Mesenchymal stem cell (in vitro differentiated cells and primary cell): ENCODE results near the gene AMZ1. TPM values are rescaled to one million over a fixed set of nuclear protein-coding genes. Genes with fewer than 3 reads are reported as not detected.

Source experiments
- DNase-seq: peaks from one replicate; pipeline ENCODE4 v3.0.0-alpha.2; 2013
- H2AFZ ChIP-seq: one replicate; pipeline ENCODE4 v1.6.1; 2013; ENCODE audit warnings: low read depth, mild to moderate bottlenecking, control low read depth, inconsistent platforms, low read length, moderate library complexity
- H2AK5ac ChIP-seq: 2 replicates; pipeline ENCODE4 v1.6.1; 2013; ENCODE audit warnings: low read length, moderate library complexity, mild to moderate bottlenecking, inconsistent platforms; ENCODE audit not compliant: severe bottlenecking
- H2BK120ac ChIP-seq: one replicate; pipeline ENCODE4 v1.6.1; 2013; ENCODE audit warnings: low read depth, mild to moderate bottlenecking, inconsistent platforms, low read length, moderate library complexity
- H2BK12ac ChIP-seq, 2 experiments: one replicate each; pipeline ENCODE4 v1.6.1; 2013; ENCODE audit warnings: inconsistent platforms in 2 of 2, low read length in 2 of 2, mild to moderate bottlenecking in 2 of 2, moderate library complexity in 2 of 2, control low read depth in 1 of 2
- H2BK15ac ChIP-seq: one replicate; pipeline ENCODE4 v1.6.1; 2013; ENCODE audit warnings: mild to moderate bottlenecking, low read depth, inconsistent platforms; ENCODE audit not compliant: poor library complexity, severe bottlenecking
- H2BK5ac ChIP-seq: 2 replicates; pipeline ENCODE4 v1.6.1; 2013; ENCODE audit warnings: low read depth, mild to moderate bottlenecking, low read length, control low read depth, inconsistent platforms; ENCODE audit not compliant: poor library complexity, severe bottlenecking
- H3K14ac ChIP-seq, 2 experiments: one replicate each; pipeline ENCODE4 v1.6.1; 2013; ENCODE audit warnings: inconsistent platforms in 2 of 2, low read length in 2 of 2, control low read depth in 1 of 2, mild to moderate bottlenecking in 1 of 2, moderate library complexity in 1 of 2
- H3K18ac ChIP-seq, 2 experiments: one replicate each; pipeline ENCODE4 v1.6.1; 2013; ENCODE audit warnings: inconsistent platforms in 2 of 2, low read length in 2 of 2, control low read depth in 1 of 2, low read depth in 1 of 2, mild to moderate bottlenecking in 1 of 2
- H3K23ac ChIP-seq, 2 experiments: one replicate each; pipeline ENCODE4 v1.6.1; 2013; ENCODE audit warnings: inconsistent platforms in 2 of 2, low read length in 2 of 2, mild to moderate bottlenecking in 2 of 2, moderate library complexity in 2 of 2, control low read depth in 1 of 2
- H3K27ac ChIP-seq: 2 replicates; pipeline ENCODE4 v1.5.1; 2013; ENCODE audit warnings: mild to moderate bottlenecking, moderate library complexity, low read length, control low read depth, inconsistent platforms; ENCODE audit not compliant: poor library complexity, severe bottlenecking
- H3K27me3 ChIP-seq, 2 experiments: 2 replicates each; pipeline versions ENCODE4 v1.6.1 to v1.7.0; 2013; ENCODE audit warnings: low read length in 2 of 2, mild to moderate bottlenecking in 2 of 2, moderate library complexity in 2 of 2, control low read depth in 1 of 2, inconsistent platforms in 1 of 2; ENCODE audit not compliant: control insufficient read depth in 1 of 2, insufficient read depth in 1 of 2
- H3K36me3 ChIP-seq, 2 experiments: 2 replicates each; pipeline versions ENCODE4 v1.6.1 to v1.7.0; 2013; ENCODE audit warnings: low read length in 2 of 2, control low read depth in 1 of 2, inconsistent platforms in 1 of 2, low read depth in 1 of 2, mild to moderate bottlenecking in 1 of 2; ENCODE audit not compliant: insufficient read depth in 2 of 2, control insufficient read depth in 1 of 2
- H3K4ac ChIP-seq, 2 experiments: one replicate each; pipeline ENCODE4 v1.6.1; 2013; ENCODE audit warnings: inconsistent platforms in 2 of 2, low read length in 2 of 2, mild to moderate bottlenecking in 2 of 2, moderate library complexity in 2 of 2, control low read depth in 1 of 2, low read depth in 1 of 2
- H3K4me1 ChIP-seq: 2 replicates; pipeline ENCODE4 v1.6.1; 2013; ENCODE audit warnings: low read depth, low read length, control low read depth; ENCODE audit not compliant: control insufficient read depth, insufficient read depth
- H3K4me2 ChIP-seq: 2 replicates; pipeline ENCODE4 v1.6.1; 2013; ENCODE audit warnings: low read length, mild to moderate bottlenecking, inconsistent platforms; ENCODE audit not compliant: poor library complexity, severe bottlenecking
- H3K4me3 ChIP-seq, 2 experiments: 2 replicates each; pipeline versions ENCODE4 v1.5.1 to v1.7.0; 2013; ENCODE audit warnings: low read length in 2 of 2, mild to moderate bottlenecking in 2 of 2, control low read depth in 1 of 2, low read depth in 1 of 2; ENCODE audit not compliant: insufficient read depth in 1 of 2
- H3K79me1 ChIP-seq: replicated peaks from 2 replicates; pipeline ENCODE4 v1.6.1; 2013; ENCODE audit warnings: mild to moderate bottlenecking, control low read depth, low read length, inconsistent platforms; ENCODE audit not compliant: poor library complexity, severe bottlenecking
- H3K9ac ChIP-seq: 2 replicates; pipeline ENCODE4 v1.7.0; 2013; ENCODE audit warnings: mild to moderate bottlenecking, low read length, moderate library complexity
- H3K9me3 ChIP-seq: 2 replicates; pipeline ENCODE4 v1.7.0; 2013; ENCODE audit warnings: mild to moderate bottlenecking, low read length; ENCODE audit not compliant: control insufficient read depth
- H4K8ac ChIP-seq: one replicate; pipeline ENCODE4 v1.6.1; 2013; ENCODE audit warnings: inconsistent platforms, mild to moderate bottlenecking, low read length, moderate library complexity
- H4K91ac ChIP-seq: one replicate; pipeline ENCODE4 v1.6.1; 2013; ENCODE audit warnings: mild to moderate bottlenecking, low read length, inconsistent platforms
- WGBS: methylation state at CpG from one replicate; pipeline ENCODE4 v1.1.7; 2013; ENCODE audit warnings: mixed read lengths; 5-methylcytosine and 5-hydroxymethylcytosine counted together
- polyA plus RNA-seq, 2 experiments: library from polyadenylated mRNA; stranded (reverse); fragments of 200-250 nt; gene quantifications; one replicate each; pipeline ENCODE4 v1.2.3, GENCODE V29; 2013

AMZ1 gene, protein sequence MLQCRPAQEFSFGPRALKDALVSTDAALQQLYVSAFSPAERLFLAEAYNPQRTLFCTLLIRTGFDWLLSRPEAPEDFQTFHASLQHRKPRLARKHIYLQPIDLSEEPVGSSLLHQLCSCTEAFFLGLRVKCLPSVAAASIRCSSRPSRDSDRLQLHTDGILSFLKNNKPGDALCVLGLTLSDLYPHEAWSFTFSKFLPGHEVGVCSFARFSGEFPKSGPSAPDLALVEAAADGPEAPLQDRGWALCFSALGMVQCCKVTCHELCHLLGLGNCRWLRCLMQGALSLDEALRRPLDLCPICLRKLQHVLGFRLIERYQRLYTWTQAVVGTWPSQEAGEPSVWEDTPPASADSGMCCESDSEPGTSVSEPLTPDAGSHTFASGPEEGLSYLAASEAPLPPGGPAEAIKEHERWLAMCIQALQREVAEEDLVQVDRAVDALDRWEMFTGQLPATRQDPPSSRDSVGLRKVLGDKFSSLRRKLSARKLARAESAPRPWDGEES
- 0.06 TPM for polyA plus RNA-seq (2013, experiment 1 of 2)
- polyA plus RNA-seq (2013, experiment 2 of 2), result 0.07 TPM

DNA sequence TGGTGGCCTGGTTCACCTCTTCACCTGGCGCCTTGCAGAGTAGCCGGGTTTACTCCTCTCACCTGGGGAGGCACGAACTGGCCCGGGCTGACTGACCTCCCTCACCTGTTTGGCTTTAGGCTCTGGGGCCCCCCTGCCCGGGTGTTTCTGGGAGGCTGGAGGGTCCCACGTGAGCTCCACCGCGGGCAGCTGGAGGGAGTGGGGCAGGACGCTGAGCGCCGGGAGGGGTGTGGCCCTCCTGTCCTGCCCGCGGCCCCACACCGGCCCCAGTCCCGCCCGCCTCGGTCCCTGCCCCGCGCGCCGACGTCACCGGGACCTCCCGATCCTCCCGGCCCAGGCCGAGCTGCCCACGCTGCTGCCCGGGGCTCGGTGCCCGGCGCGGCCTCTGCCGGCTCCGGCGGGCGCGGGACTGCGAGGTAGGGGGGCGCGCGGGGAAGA is at the start of gene AMZ1:
AMZ1 (plus strand) TSS at position 322 of the 438 bp plus-strand sequence. CDS start 12,250 bp downstream, outside the sequence.
- peak within 1 kb of the TSS; percentile 64 for H4K91ac ChIP-seq
- no peak within 1 kb of the TSS for H3K18ac ChIP-seq
- H3K27me3 ChIP-seq, result peaks cover 24 to 38% of the 10 kb centered on the region in 2 experiments
- H2AK5ac ChIP-seq, result no peak within 1 kb of the TSS
- no peak for DNase-seq
- H3K14ac ChIP-seq, result no peak within 1 kb of the TSS
- no peaks in the 10 kb centered on the region for H3K36me3 ChIP-seq
- H2BK120ac ChIP-seq, result no peak within 1 kb of the TSS
- H2AFZ ChIP-seq, result no peak within 1 kb of the TSS
- peak within 1 kb of the TSS; percentile 24 for H2BK5ac ChIP-seq
- H4K8ac ChIP-seq, result peak within 1 kb of the TSS; percentile 47
- H3K4me1 ChIP-seq, result peaks cover 34% of the 10 kb centered on the region
- H2BK15ac ChIP-seq, result peak within 1 kb of the TSS; percentile 13
- WGBS, result 11% methylated on average over 29 of the region's 41 CpGs
- no peaks in the 10 kb centered on the region for H3K9me3 ChIP-seq
- peak within 1 kb of the TSS; percentile 59 for H3K9ac ChIP-seq
- peak within 1 kb of the TSS; percentile 8 for H3K27ac ChIP-seq
- peak within 1 kb of the TSS; percentile 69 for H3K4me2 ChIP-seq
- peak within 1 kb of the TSS; percentile 46 to 51 for H3K4me3 ChIP-seq
- H3K23ac ChIP-seq, result peak within 1 kb of the TSS in 1 of 2 experiments; percentile 93
- H3K79me1 ChIP-seq, result no peaks in the 10 kb centered on the region
- no peak within 1 kb of the TSS for H3K4ac ChIP-seq
- no peak within 1 kb of the TSS for H2BK12ac ChIP-seq

DNA sequence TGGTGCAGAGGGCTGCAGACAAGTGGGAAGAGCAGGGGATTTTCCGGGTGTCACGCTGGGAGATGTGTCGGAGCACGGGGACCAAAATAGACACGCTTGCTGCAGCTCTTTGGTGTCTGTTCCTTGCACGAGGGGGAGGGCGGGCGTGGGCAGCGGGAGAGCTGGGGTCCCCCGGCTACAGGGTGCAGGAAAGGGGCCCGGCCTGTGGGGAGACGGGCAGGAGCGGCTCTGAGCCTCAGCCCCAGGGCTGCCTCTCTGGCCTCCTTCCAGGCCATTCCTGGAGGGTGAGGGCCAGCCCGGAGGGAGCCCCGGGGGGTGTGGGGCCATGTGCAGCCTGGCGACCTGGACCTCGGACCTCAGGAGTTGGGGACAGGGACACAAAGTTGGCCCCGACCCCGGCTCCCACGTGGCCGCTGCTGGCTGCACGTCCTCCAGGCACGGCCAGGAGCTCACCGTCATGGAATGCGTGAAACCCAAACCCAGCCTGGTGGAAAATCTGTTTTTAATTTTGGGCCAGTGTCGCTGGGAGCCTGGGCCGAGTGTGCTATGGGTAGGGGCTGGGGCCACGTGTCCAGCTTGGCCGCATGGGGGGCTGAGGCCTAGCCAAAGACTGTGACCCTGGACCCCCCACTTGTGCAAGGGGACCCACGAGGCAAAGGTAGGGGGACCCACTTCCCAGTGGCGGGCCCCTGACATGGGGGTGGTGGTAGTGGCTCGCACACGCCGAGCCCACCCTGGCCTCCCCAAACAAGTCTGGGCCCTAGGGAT is 49.6 kb upstream of the AMZ1 start:
- Histone ChIP-seq H2BK12ac (peak overlapping the region in 1 of 2 experiments; percentile 37), H3K9me3 (no peaks in the 10 kb centered on the region), H3K27me3 (no peaks in the 10 kb centered on the region), H3K79me1 (no peaks in the 10 kb centered on the region), H2BK5ac (peak overlapping the region; percentile 79), H2AFZ (no peak overlapping the region), H3K27ac (peak overlapping the region; percentile 99), H3K18ac (peak overlapping the region in 1 of 2 experiments; percentile 21), H3K4me2 (peak overlapping the region; percentile 40), H3K14ac (no peak overlapping the region), H3K4me1 (peaks cover 84% of the 10 kb centered on the region), H3K9ac (peak overlapping the region; percentile 61), H2BK15ac (no peak overlapping the region), H3K23ac (no peak overlapping the region), H2AK5ac (peak overlapping the region; percentile 92), H3K36me3 (peaks cover 4 to 59% of the 10 kb centered on the region in 2 experiments), H4K8ac (no peak overlapping the region), H3K4me3 (peak overlapping the region in 1 of 2 experiments; percentile 41), H2BK120ac (no peak overlapping the region), H3K4ac (peak overlapping the region in 1 of 2 experiments; percentile 2), H4K91ac (no peak overlapping the region)
- 89% methylated on average over 34 of the region's 34 CpGs for WGBS
- peak; percentile 38 for DNase-seq

DNA sequence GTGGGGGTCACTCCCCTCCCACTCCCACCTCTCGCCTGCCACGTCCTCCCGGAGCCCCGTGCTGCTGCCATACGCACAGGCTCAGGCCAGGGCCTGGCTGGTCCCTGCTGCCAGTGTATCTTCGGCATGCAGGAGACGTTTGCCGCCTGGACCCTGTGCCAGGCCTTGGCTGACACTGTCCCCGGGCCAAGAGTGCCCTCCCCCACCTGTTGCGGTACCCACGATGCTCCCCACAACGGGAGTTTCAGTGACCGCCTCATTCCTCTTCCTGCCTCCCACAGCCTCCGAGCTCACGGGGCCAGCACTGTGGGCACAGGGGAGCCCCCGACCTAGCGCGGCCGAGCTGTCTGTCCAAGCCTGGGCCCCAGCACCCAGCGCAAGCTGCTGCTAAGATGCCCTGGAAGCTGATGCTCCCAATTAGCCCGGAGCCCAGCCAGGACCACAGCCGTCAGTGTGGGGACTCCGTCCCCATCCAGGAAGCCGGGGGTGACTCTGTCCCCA is 48.8 kb upstream of the AMZ1 start:
- Histone ChIP-seq H3K9me3 (no peaks in the 10 kb centered on the region), H3K4me2 (no peak overlapping the region), H3K27ac (peak overlapping the region; percentile 99), H2BK120ac (no peak overlapping the region), H2AFZ (no peak overlapping the region), H3K9ac (peak overlapping the region; percentile 61), H2AK5ac (peak overlapping the region; percentile 92), H2BK12ac (no peak overlapping the region), H3K18ac (peak overlapping the region in 1 of 2 experiments; percentile 9), H3K79me1 (no peaks in the 10 kb centered on the region), H3K4me3 (no peak overlapping the region), H3K4ac (no peak overlapping the region), H4K8ac (no peak overlapping the region), H2BK15ac (no peak overlapping the region), H3K36me3 (peaks cover 4 to 66% of the 10 kb centered on the region in 2 experiments), H3K27me3 (no peaks in the 10 kb centered on the region), H3K23ac (no peak overlapping the region), H3K4me1 (peaks cover 87% of the 10 kb centered on the region), H2BK5ac (peak overlapping the region; percentile 79), H3K14ac (no peak overlapping the region), H4K91ac (no peak overlapping the region)
- WGBS, result 96% methylated on average over 24 of the region's 24 CpGs
- DNase-seq, result no peak
